GF-D8 (cell line): ENCODE results near the gene ZNF318.
"Not testable (repeated sequence)": the region's sequence is repeated elsewhere in the genome, so short reads cannot be mapped to it uniquely, and the experiment has no call there.

Experiments
- DNase-seq: peaks from one replicate; lab custom pipeline; 2025; lab: John Stamatoyannopoulos, UW

The ZNF318 gene

DNA sequence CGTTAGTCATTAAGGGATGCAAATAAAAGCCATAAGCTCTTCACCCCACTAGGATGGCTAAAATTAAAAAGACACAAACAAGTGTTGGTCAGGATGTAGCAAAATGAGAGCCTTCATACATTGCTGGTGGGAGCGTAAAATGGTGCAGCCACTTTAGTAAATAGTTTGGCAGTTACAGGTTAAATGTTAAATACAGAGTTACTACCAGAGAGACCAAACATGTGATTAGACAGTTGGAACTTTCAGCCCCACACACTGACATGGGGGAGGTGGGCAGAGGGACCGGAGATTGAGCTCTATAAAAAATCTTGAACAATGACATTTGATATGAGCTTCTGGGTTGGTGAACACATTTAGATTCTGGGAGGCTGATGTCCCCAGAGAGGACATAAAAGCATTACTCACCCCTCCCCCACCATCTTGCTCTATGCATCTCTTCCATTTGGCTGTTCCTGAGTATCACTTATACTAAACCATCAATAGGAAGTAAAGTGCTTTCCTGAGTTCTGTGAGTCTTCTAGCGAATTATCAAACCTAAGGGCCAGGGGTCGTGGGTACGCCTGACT is 20.4 kb upstream of the ZNF318 start:
- DNase-seq: no peak

DNA sequence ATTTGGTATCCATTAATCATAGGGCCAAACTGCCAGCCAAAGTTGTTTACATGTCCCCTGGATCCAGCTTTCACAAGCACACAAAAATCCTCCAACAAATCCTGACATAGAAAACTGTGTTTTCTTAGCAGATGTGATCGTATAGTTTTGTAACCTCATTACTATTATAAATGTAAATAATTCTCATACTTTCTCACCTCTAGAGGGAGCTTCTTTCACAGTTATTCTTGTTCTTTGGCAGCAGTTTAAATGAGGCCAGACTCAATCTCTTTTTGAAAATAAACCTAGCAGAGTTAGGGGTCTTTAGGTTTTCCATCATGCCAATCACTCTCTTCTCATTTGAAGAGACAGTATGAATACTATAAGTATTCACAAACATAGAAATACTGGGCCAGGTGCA is 17.0 kb upstream of the ZNF318 start:
- DNase-seq: no peak

DNA sequence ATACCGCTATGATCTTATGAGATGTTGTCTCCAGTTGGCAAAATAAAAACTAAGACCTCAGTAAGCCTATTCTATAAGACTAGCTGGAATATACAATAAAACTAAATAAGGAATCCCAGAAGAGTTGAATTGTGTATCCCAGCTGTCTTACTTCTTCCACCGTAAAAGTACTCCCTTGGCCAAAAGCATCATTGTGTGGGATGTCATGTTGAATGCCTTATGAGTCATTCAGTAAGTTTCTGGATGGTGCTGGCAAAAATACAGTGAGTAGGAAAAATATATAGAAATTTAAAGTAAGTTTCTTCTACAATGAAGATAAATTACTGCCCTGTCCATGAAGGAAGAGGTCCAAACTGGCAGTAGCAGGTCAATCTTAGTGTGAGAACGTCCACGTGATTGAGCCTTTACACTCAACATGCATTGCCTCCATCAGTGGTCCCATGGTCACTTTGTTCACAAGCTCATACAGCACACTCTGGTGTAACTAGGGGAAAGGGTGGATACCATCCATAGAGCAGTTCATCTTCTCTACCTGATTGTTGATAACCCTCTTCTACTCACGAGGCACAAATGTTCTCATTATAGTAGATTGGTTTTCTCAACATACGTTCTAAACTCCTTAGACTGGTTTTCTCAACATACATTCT is 13.7 kb upstream of the ZNF318 start:
- no peak for DNase-seq

DNA sequence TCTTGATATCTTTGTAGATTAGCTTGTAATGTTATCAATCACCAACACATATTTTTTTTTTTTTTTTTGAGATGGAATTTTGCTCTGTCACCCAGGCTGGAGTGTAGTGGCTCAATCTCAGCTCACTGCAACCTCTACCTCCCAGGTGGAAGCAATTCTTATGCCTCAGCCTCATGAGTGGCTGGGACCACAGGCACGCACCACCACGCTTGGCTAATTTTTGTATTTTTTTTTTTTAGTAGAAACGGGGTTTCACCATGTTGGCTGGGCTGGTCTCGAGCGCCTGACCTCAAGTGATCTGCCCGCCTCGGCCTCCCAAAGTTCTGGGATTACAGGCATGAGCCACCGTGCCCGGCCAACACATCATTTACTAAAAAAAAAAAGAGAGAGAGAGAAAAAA is 11.4 kb upstream of the ZNF318 start:
- DNase-seq: not testable (repeated sequence)

DNA sequence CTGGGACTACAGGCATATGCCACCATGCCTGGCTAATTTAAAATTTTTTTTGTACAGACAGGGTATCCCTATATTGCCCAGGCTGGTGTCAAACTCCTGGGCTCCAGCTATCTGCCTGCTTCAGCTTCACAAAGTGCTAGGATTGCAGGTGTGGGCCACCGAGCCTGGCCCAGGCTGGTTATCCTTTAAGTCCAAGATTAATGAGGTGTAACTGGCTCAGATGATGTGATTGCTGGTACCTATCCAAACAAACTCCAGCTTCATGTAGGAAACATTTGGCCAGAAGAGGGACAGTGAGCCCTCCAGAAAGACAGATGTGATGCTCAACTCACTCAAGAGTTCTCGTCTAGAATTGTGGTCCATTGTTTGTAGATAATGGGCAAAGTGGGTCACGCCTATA is 9.2 kb upstream of the ZNF318 start:
- no peak for DNase-seq

DNA sequence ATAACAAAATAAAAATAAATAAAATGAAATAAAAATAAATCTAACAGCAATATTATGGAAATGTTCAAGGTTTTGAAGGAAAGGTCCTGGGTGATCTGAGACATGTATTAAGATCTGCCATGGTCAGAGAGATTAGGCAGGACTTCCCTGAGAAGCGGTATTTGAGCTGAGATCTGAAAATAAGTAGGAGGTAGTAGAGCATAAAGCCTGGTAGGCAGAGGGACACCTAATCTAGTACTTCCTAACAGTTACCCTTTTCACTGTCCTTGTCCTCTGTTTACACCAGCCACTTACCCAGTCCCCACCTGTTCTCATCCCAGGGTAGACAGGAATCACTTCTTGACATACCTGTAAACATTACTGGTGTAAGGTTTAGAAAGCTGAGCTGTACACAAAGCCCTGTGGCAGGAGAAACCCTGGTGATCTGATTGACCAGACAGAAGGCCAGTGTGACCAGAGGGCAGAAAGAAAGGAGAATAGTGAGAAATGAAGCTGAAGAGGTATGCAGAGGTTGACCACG is 8.3 kb upstream of the ZNF318 start:
- DNase-seq: no peak

DNA sequence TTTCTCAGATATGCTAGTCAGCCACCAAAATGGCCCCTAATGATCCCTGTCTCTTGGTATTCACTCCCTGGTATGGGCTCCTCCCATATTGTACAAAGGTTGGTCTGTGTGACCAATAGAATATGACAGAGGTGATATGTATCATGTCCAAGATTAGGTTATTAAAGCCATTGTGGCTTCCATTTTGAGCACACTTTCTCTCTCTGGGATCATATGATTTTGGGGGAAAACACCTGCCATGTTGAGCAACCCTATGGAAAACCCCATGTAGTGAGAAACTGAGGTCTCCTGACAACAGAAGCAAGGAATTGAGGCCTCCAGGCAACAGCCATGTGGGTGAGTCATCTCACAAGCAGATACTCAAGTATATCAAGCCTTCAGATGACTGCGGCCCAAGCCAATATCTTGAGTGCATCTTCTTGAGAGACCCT is 7.1 kb upstream of the ZNF318 start:
- DNase-seq: no peak

DNA sequence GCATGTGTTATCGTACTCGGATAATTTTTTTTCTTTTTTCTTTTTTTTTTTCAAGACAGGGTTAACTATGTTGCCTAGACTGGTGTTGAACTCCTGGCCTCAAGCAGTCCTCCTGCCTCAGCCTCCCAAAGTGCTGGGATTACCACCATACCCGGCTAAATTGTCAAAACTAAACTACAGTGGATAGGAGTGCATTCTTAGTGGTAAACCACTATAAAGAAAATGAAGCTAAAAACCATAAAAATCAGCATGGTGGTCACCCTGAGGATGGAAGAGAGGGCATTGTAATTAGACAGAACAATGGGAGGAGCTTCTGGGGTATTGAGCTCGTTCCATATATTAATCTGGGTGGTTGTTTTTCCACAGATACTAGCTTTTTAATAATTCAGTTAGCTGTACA is 6.2 kb upstream of the ZNF318 start:
- no peak for DNase-seq

DNA sequence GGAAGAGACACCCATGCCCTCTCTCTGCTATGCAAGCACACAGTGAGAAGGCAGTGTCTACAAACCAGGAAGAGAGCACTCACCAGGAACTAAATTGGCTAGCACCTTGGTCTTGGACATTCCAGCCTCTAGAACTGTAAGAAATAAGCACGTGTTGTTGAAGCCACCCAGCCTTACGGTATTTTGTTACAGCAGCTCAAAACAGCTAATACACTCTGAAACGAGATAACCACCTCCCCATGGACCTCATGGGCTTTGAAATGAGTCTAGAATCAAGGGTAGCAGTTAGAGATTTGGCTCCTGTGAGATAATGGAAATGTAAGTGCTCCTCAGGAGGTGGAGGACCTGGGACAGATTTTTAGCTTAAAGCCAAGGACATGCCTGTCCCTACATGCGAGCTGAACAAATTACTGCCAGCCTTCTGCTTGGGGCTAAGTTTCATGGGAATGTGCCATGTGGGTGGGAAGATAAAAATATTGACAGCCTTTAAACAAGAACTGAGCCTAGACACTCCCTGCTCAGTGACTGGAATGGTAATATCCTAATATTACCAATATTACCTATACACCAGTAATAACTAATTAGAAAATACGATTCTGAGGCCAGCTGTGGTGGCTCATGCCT is 3.9 kb upstream of the ZNF318 start:
- no peak for DNase-seq

DNA sequence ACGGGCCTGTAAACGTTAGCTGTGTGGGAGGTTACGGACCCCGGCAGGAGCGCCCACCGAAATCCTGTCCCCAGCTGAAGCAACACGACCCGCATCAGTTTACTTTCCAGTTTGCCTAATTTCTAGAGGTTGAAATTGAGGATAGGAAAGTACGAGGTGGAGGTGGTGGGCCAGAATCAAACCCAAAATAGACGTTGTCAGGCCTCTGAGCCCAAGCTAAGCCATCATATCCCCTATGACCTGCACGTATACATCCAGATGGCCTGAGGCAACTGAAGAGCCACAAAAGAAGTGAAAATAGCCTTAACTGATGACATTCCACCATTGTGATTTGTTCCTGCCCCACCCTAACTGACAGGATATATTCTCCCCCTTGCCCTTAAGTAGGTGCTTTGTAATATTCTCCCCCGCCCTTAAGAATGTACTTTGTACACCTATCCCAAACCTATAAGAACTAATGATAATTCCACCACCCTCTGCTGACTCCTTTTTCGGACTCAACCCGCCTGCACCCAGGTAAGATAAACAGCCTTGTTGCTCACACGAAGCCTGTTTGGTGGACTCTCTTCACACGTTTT is 645 bp upstream of the ZNF318 start:
- not testable (repeated sequence) for DNase-seq

DNA sequence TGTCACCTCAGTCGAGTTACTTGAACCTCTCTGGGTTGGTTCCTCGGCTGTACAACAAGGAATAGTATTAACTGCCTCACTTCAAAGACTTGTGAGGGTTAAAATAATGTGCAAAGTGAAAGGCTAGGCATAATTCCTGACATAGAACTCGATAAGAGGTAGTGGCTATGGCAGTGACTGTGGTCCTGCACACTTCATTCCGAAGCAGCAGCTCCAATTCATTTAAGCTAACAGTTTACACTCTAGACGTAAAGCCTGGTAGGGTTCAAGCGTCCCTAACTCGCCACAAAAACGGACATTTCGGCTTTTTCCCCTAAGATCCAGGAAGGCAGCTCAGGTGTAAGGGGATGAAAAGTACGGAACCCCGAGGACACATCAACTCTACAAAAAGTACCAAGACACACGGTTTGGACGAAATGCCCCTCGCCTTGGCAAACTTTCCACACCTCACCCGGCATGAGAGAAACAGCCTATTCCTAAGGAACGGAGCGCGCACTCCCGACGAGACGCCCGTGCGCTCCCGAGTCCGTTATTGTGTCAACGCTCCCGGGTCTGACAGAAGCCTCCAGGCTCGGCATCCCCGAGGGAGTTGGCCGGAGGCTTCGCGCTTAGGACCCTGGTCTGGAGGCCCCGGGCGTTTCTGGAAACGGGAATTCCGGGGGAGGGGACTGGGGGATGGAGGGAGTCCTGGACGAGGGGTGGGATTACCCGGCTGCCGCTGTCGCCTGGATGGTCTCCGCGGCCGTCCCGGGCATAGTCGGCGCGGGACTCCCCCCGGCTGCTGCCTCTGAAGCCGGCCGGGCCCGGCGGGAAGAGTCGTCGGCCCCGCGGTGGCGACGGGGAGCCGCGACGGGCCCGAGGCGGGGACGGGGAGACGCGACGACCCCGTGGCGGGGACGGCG is 937 bp downstream of the ZNF318 start:
- DNase-seq: no peak

DNA sequence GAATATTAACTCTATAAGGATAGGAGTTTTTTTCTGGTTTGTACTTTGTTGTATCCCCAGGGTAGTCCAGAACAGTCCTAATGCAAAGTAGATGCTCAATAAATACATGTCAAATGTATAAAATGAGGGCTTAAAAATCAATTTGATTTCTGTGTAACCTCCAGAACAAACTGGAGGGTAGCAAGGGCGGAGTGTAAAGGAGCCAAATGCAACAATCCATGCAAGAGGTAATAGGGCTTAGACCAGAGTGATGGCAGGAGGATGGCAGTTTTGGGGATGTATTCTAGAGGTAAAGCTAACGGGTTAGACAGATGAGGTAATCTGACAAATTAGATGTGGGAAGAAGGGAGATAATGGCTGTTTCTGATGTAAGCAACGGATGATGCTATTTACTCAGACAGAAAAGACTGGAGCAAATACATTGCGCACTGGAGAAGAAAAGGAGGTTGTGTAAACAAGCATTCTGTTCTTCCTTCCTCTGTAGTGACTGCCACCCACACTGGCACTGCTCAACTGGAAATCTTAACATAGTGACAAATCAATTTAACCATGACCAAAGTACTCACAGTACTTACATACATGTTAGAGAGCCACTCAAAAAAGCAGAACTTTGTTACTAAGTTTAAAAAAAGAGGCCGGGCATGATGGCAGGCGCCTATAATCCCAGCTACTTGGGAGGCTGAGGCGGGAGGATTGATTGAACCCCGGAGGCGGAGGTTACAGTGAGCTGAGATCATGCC is 2.0 kb downstream of the ZNF318 start:
- DNase-seq: no peak

DNA sequence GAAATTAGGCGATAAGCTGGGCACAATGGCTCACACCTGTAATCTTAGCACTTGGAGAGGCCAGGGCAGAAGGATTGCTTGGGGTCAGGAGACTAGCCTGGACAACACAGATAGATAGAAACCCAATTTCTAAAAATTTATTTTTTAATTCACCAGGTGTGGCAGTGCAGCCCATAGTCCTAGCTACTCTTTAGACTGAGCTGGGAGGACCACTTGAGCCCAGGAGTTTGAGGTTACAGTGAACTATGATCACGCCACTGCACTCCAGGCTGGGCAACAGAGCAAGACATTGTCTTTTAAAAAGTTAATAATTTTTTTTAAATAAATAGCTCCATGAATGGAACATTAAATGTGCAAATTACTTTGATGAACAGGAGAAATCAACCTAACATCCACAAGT is 8.2 kb downstream of the ZNF318 start:
- DNase-seq: no peak

DNA sequence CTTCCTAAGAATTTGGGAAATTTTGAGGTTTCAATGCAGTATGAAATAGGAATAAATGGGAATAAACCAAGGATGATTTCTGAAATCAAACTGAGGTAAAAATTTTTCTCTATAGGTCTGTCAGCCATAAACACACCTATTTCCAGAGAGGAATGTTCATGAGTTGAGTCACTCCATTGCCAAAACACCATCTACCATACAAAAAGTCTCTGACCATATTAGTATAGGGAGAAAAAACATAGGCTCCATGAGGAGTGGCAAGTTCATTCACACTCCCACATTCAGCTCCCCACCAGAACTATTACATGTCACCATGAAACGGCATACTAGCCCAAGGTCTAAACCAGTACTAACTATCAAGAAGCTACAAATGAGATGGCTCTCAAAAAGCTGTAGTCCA is 9.6 kb downstream of the ZNF318 start:
- DNase-seq: no peak

DNA sequence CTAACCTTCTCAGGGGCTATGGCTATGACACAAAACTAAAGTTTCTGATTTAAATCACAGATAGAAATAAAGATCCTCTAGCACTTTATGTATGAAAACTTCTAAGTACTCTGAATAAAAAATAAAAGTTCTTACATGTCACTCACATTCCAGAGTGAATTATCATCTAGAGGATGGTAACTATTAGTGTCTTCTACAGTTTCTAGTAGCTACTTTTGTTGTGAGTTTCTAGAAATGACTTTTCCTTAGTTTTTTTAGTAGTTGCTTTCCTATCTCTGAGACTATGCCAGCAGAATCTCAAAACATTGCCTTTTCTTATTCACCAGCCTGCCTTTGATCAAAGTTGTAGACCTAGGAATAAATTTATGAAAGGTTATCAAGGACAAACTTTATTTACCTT is 10.1 kb downstream of the ZNF318 start:
- DNase-seq: no peak

DNA sequence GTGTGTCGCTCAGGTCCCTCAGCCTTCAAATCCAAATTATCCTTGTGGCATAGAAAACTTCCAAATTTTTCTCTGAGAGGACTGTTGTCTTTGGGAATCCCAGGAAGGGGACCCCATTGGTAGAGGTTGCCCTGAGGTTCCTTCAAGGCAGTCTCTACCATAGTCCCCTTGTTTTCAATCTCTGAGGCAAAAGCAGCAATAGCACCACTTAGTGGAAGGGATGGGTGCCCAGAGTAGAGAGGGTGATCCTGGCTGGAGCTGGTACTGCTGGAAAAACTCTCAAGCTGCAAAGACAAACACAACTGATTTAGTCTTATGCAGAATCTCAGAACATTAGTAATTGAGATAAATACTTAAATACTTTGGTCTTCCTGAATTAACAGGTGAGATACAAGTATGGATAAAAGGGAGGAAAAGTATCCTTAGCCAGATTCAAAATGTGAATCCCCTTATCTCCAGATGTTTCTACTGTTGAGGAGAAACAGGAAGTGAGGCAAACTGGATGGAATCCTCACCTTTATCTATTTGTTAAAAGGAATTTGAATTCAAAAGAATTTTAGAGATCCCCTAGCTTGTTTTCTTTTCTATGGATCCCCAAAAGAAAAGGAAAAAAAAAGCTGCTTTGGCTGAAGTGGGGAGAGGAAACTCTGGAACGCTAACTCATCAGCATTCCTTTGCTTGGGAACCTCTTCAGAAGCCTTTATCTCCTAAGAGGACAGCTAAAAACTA is 13.4 kb downstream of the ZNF318 start:
- no peak for DNase-seq

DNA sequence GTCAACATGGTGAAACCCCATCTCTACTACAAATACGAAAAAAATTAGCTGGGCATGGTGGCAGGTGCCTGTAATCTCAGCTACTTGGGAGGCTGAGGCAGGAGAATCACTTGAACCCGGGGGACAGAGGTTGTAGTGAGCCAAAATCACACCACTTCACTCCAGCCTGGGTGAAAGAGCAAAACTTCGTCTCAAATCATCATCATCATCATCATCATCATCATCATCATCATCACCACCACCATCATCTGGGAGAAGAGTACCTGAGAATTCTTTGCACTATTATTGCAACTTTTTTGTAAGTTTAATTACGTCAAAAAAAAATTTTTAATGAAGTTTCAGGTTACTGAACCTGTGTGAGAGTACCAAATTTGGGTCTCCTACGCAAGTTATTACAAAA is 17.5 kb downstream of the ZNF318 start:
- DNase-seq: not testable (repeated sequence)

DNA sequence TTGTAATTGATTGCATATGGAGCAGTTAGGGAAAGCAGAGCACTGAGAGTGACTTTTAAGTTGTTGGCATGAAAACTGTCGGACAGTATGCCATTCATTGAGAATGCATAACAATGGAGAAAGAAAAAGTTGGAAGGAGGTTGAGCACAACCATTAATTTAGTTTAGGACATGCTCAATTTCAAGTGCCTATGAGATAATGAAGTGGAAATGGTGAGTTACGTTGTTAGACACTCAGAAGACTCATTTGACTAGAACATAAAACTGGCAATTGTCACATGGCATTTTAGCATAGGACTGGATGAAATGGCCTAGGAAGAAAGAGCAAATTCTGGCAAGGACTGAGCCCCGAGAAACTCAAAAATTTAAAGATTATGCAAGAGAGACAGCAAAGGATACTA is 22.0 kb downstream of the ZNF318 start:
- no peak for DNase-seq

DNA sequence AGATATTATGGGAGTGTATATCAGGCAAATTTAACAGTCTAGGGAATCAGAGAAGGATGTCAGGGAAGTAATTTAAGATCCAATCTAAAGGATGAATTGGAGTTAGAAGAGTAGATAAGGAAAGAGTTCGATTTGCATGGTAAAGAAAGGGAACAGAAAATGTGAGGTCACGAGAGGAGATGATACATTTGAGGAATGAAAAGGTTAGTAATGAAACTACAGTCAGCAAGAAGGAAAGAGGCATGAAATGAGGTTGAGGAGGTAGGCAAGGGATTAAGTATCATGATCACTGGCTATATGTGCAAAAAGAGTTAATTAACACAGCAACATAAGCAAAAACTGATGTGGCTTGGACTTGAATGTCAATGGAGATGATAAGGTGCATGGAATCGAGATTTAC is 22.4 kb downstream of the ZNF318 start:
- no peak for DNase-seq

DNA sequence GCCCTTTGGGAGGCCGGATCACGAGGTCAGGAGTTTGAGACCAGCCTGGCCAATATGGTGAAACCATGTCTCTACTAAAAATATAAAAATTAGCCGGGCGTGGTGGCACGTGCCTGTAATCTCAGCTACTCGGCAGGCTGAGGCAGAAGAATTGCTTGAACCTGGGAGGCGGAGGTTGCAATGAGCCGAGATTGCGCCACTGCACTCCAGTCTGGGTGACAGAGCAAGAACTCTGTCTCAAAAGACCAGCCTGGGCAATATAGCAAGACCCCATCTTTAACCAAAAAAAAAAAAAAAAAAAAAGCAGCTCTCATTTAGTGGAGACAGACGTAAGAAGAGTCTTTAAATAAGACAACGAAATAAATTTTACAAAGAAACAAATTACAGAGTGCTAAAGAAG is 23.2 kb downstream of the ZNF318 start:
- DNase-seq: not testable (repeated sequence)

DNA sequence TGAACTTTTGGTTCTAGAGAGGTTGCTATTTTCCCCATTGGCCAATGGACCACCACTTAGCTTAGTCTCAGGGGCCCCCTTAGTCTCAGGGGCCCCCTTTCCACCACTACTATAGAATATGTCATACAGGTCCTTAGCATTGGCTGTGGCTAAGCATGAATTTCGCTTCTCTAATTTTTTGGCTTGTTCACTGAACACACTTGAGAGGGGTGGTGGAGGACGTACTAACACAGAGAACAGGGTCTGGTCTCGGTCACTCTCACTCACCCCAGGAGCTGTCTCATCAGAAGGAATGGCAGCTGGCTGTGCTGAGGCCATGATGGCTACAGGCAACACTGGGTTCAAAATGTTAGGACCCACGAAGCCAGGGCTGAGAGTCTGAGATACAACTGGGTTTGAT is 30.3 kb downstream of the ZNF318 start:
- no peak for DNase-seq
